H9 (cell line): ENCODE measurements around the gene QSOX1. TPM values are rescaled to one million over a fixed set of nuclear protein-coding genes. Genes with fewer than 3 reads are reported as not detected.
"Not testable (repeated sequence)": the region's sequence is repeated elsewhere in the genome, so short reads cannot be mapped to it uniquely, and the experiment has no call there.

Experiments
- DNase-seq: peaks from one replicate; pipeline ENCODE4 v3.0.0-alpha.2; 2017
- H2AFZ ChIP-seq: one replicate; pipeline ENCODE4 v1.6.1; 2013; ENCODE audit warnings: mild to moderate bottlenecking, low read length, control low read depth, moderate library complexity
- H2AK5ac ChIP-seq: 2 replicates; pipeline ENCODE4 v1.6.1; 2013; ENCODE audit warnings: low read length, control low read depth, mixed read lengths; ENCODE audit not compliant: insufficient read length
- H2BK120ac ChIP-seq: one replicate; pipeline ENCODE4 v1.6.1; 2013; ENCODE audit warnings: low read depth, mild to moderate bottlenecking, low read length, control low read depth, inconsistent platforms; ENCODE audit not compliant: poor library complexity, severe bottlenecking
- H2BK12ac ChIP-seq: 2 replicates; pipeline ENCODE4 v1.6.1; 2013; ENCODE audit warnings: low read length, control low read depth, mixed read lengths, low read depth; ENCODE audit not compliant: insufficient read length
- H2BK15ac ChIP-seq: 2 replicates; pipeline ENCODE4 v1.6.1; 2013; ENCODE audit warnings: low read depth, low read length, control low read depth
- H2BK20ac ChIP-seq: one replicate; pipeline ENCODE4 v1.6.1; 2013; ENCODE audit warnings: low read depth, mild to moderate bottlenecking, low read length, control low read depth, inconsistent platforms; ENCODE audit not compliant: poor library complexity, severe bottlenecking
- H2BK5ac ChIP-seq: 2 replicates; pipeline ENCODE4 v1.6.1; 2013; ENCODE audit warnings: low read length, control low read depth, mixed read lengths; ENCODE audit not compliant: insufficient read length
- H3K14ac ChIP-seq: 2 replicates; pipeline ENCODE4 v1.6.1; 2013; ENCODE audit warnings: low read length, control low read depth; ENCODE audit not compliant: insufficient read depth
- H3K18ac ChIP-seq: 2 replicates; pipeline ENCODE4 v1.6.1; 2013; ENCODE audit warnings: low read depth, mild to moderate bottlenecking, mixed read lengths, low read length, control low read depth; ENCODE audit not compliant: insufficient read length
- H3K23ac ChIP-seq: 2 replicates; pipeline ENCODE4 v1.6.1; 2013; ENCODE audit warnings: low read length, control low read depth, mixed read lengths, low read depth; ENCODE audit not compliant: insufficient read length
- H3K23me2 ChIP-seq: 2 replicates; pipeline ENCODE4 v1.6.1; 2013; ENCODE audit warnings: low read depth, mild to moderate bottlenecking, mixed read lengths, low read length, control low read depth; ENCODE audit not compliant: insufficient read length, poor library complexity, severe bottlenecking
- H3K27ac ChIP-seq: 2 replicates; pipeline ENCODE4 v1.5.1; 2013; ENCODE audit warnings: low read length, control low read depth, mixed read lengths, low read depth; ENCODE audit not compliant: insufficient read length
- H3K27me3 ChIP-seq: 2 replicates; pipeline ENCODE4 v1.6.1; 2013; ENCODE audit warnings: low read length, control low read depth, inconsistent platforms; ENCODE audit not compliant: insufficient read depth
- H3K4ac ChIP-seq: 2 replicates; pipeline ENCODE4 v1.6.1; 2013; ENCODE audit warnings: low read depth, mild to moderate bottlenecking, control low read depth, inconsistent platforms, low read length, moderate library complexity
- H3K4me1 ChIP-seq: 2 replicates; pipeline ENCODE4 v1.6.1; 2013; ENCODE audit warnings: low read length, control low read depth, inconsistent platforms; ENCODE audit not compliant: insufficient read depth
- H3K4me2 ChIP-seq: 2 replicates; pipeline ENCODE4 v1.6.1; 2013; ENCODE audit warnings: low read length, control low read depth, mixed read lengths; ENCODE audit not compliant: insufficient read length, insufficient read depth
- H3K56ac ChIP-seq: 2 replicates; pipeline ENCODE4 v1.6.1; 2013; ENCODE audit warnings: low read depth, mild to moderate bottlenecking, mixed read lengths, low read length, control low read depth; ENCODE audit not compliant: insufficient read length
- H3K79me1 ChIP-seq: 2 replicates; pipeline ENCODE4 v1.6.1; 2013; ENCODE audit warnings: low read depth, mild to moderate bottlenecking, moderate library complexity, low read length, control low read depth, inconsistent platforms; ENCODE audit not compliant: insufficient read depth, poor library complexity, severe bottlenecking
- H3K79me2 ChIP-seq: 2 replicates; pipeline ENCODE4 v1.6.1; 2013; ENCODE audit warnings: low read length, control low read depth, inconsistent platforms; ENCODE audit not compliant: insufficient read depth
- H3K9ac ChIP-seq: 2 replicates; pipeline ENCODE4 v1.6.1; 2013; ENCODE audit warnings: low read length, control low read depth, mixed read lengths; ENCODE audit not compliant: insufficient read length; ENCODE audit errors: extremely low read depth
- H3K9me3 ChIP-seq: one replicate; pipeline ENCODE4 v1.6.1; 2013; ENCODE audit warnings: low read depth, low read length, inconsistent platforms; ENCODE audit not compliant: control insufficient read depth
- H3T11ph ChIP-seq: one replicate; pipeline ENCODE4 v1.6.1; 2013; ENCODE audit warnings: mild to moderate bottlenecking, low read length, control low read depth, inconsistent platforms
- H4K20me1 ChIP-seq: one replicate; pipeline ENCODE4 v1.6.1; 2013; ENCODE audit not compliant: control insufficient read depth, insufficient read length, insufficient read depth
- H4K5ac ChIP-seq: 2 replicates; pipeline ENCODE4 v1.6.1; 2013; ENCODE audit warnings: low read depth, mild to moderate bottlenecking, mixed read lengths, low read length, control low read depth; ENCODE audit not compliant: insufficient read length
- H4K8ac ChIP-seq: replicated peaks from 2 replicates; pipeline ENCODE4 v1.6.1; 2013; ENCODE audit warnings: low read length, control low read depth, mixed read lengths, low read depth; ENCODE audit not compliant: insufficient read length
- H4K91ac ChIP-seq: 2 replicates; pipeline ENCODE4 v1.6.1; 2013; ENCODE audit warnings: low read depth, mild to moderate bottlenecking, moderate library complexity, mixed read lengths, low read length, control low read depth; ENCODE audit not compliant: insufficient read length
- H3K27ac Mint-ChIP-seq, 3 experiments: 2 replicates in 2 of 3; 3 replicates in 1 of 3; pipeline ENCODE4 v1.8.0; 2020 to 2021; ENCODE audit warnings: mixed read lengths in 3 of 3, mild to moderate bottlenecking in 1 of 3, moderate library complexity in 1 of 3
- H3K27me3 Mint-ChIP-seq: 2 replicates; pipeline ENCODE4 v1.8.0; 2021; ENCODE audit warnings: low read depth, mild to moderate bottlenecking, moderate library complexity, mixed read lengths
- H3K36me3 Mint-ChIP-seq, 3 experiments: 2 replicates in 2 of 3; 3 replicates in 1 of 3; pipeline ENCODE4 v1.8.0; 2020 to 2021; ENCODE audit warnings: low read depth in 3 of 3, mixed read lengths in 3 of 3; ENCODE audit not compliant: insufficient read depth in 1 of 3
- H3K4me1 Mint-ChIP-seq, 2 experiments: 2 replicates each; pipeline ENCODE4 v1.8.0; 2020; ENCODE audit warnings: mixed read lengths in 2 of 2
- H3K4me3 Mint-ChIP-seq, 2 experiments: 2 replicates in 1 of 2; 3 replicates in 1 of 2; pipeline ENCODE4 v1.8.0; 2020 to 2021; ENCODE audit warnings: mild to moderate bottlenecking in 2 of 2, mixed read lengths in 2 of 2, moderate library complexity in 1 of 2
- H3K9me3 Mint-ChIP-seq, 2 experiments: 2 replicates in 1 of 2; 3 replicates in 1 of 2; pipeline ENCODE4 v1.8.0; 2020; ENCODE audit warnings: mild to moderate bottlenecking in 2 of 2, mixed read lengths in 2 of 2, moderate library complexity in 1 of 2
- CTCF ChIP-seq: fragments of 200-600 bp; sonication (generic); conservative IDR thresholded peaks from 3 replicates; pipeline ENCODE4 v1.8.0; 2021; ENCODE audit warnings: antibody characterized with exemption, mild to moderate bottlenecking
- WGBS: extraction: QIAGEN DNeasy Blood & Tissue Kit; methylation state at CpG from one replicate; pipeline ENCODE4 v1.1.7; 2013; ENCODE audit warnings: missing lambda C conversion rate, low lambda C conversion rate, mixed read lengths; ENCODE audit not compliant: insufficient read length; ENCODE audit errors: extremely low coverage; 5-methylcytosine and 5-hydroxymethylcytosine counted together
- total RNA-seq: library from RNA; stranded (reverse); gene quantifications from 2 replicates; pipeline ENCODE4 v1.2.1, GENCODE V29; 2021

QSOX1 gene
- total RNA-seq, 1 experiment from 2014 or later = 79.2 TPM

- no peak overlapping the region for H3T11ph ChIP-seq
- H3K14ac ChIP-seq = no peak overlapping the region; the same call in 1 of the 2 replicates
- no peak overlapping the region for H3K56ac ChIP-seq
- H3K4ac ChIP-seq = no peak overlapping the region
- Mint-ChIP-seq H3K4me1 (peaks cover 8 to 24% of the 10 kb centered on the region in 2 experiments), H3K27ac (no peak overlapping the region), H3K4me3 (no peak overlapping the region; a peak in 1 of 5 replicates), H3K9me3 (no peaks in the 10 kb centered on the region), H3K36me3 (peaks cover 1 to 8% (median 1%) of the 10 kb centered on the region in 3 experiments; a peak in 2 of 7 replicates), H3K27me3 (no peaks in the 10 kb centered on the region; the same call in none of the 2 replicates)
- H2AFZ ChIP-seq = no peak overlapping the region
- H4K20me1 ChIP-seq = no peaks in the 10 kb centered on the region
- H3K4me1 ChIP-seq = no peaks in the 10 kb centered on the region
- no peaks in the 10 kb centered on the region for H3K9me3 ChIP-seq
- no peak for DNase-seq
- no peaks in the 10 kb centered on the region for H3K27me3 ChIP-seq
- H2BK20ac ChIP-seq = no peak overlapping the region
- H4K91ac ChIP-seq = no peak overlapping the region
- no CpG with 5 or more reads among the region's 7 CpGs for WGBS
- no peak overlapping the region for H3K27ac ChIP-seq
- no peaks in the 10 kb centered on the region for H3K23me2 ChIP-seq
- H3K9ac ChIP-seq = no peak overlapping the region
- no peak overlapping the region for H2BK12ac ChIP-seq
- H3K79me1 ChIP-seq = no peaks in the 10 kb centered on the region
- no peaks in the 10 kb centered on the region for H3K79me2 ChIP-seq
- H4K5ac ChIP-seq = no peak overlapping the region
- no peak overlapping the region for H2BK120ac ChIP-seq
- no peak for TF ChIP-seq CTCF
- H3K4me2 ChIP-seq = no peak overlapping the region
- no peak overlapping the region for H4K8ac ChIP-seq
- H2AK5ac ChIP-seq = no peak overlapping the region
- no peak overlapping the region for H3K18ac ChIP-seq
- no peak overlapping the region for H3K23ac ChIP-seq
- H2BK15ac ChIP-seq = no peak overlapping the region
- no peak overlapping the region for H2BK5ac ChIP-seq
These were observed 47.0 kb downstream of the QSOX1 start for GRCh38 chr1:180201451-180202200.

DNA sequence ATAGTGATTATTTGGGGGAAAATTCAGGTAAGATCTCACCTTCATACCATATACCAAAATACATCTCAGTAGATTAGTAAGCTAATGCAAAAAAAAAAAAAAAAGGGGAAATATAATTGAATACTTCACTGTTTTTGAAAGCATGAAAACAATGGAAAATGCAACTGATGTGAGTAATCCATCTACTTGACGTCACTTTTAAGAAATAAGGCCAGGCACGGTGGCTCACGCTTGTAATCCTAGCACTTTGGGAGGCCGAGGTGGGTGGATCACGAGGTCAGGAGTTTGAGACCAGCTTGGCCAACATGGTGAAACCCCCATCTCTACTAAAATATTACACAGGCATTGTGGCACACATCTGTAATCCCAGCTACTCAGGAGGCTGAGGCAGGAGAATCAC, 47.9 kb downstream of the QSOX1 start:
- H3K79me1 ChIP-seq, H3K14ac ChIP-seq, H4K8ac ChIP-seq, H3K56ac ChIP-seq, H3K9me3 Mint-ChIP-seq, H3K36me3 Mint-ChIP-seq, DNase-seq, H2BK5ac ChIP-seq, H3K23me2 ChIP-seq, H3K23ac ChIP-seq, H2BK15ac ChIP-seq, H3K27ac Mint-ChIP-seq, H2BK12ac ChIP-seq, H3K4ac ChIP-seq, H3K9me3 ChIP-seq, H3K27me3 ChIP-seq, H2BK20ac ChIP-seq, H3K9ac ChIP-seq, H3K27ac ChIP-seq, H3K18ac ChIP-seq, H2BK120ac ChIP-seq, H4K91ac ChIP-seq, H3K4me3 Mint-ChIP-seq, H4K20me1 ChIP-seq, H2AK5ac ChIP-seq, H3K27me3 Mint-ChIP-seq, H3T11ph ChIP-seq, H4K5ac ChIP-seq, H3K4me1 ChIP-seq, H3K4me2 ChIP-seq, H3K79me2 ChIP-seq, H2AFZ ChIP-seq: not testable (repeated sequence)
- no CpG with 5 or more reads among the region's 5 CpGs for WGBS
- H3K4me1 Mint-ChIP-seq = peaks cover 8 to 19% of the 10 kb centered on the region in 2 experiments
